Sigmoid colon (tissue), 7 donors: Measurements from ENCODE around the gene TNIK. TPM values are rescaled to one million over a fixed set of nuclear protein-coding genes. Genes with fewer than 3 reads are reported as not detected.

Experiments
- DNase-seq: peaks from one replicate; pipeline ENCODE4 v3.0.0-alpha.2; 2019
- H3K27ac ChIP-seq, 4 donors: fragments of 200-600 bp; sonication (generic); one replicate each; pipeline ENCODE4 v1.5.1; 2016 to 2019; ENCODE audit warnings: mild to moderate bottlenecking in 1 of 4
- H3K27me3 ChIP-seq, 3 donors: fragments of 200-600 bp; sonication (generic); one replicate each; pipeline ENCODE4 v1.5.1; 2019; ENCODE audit warnings: mild to moderate bottlenecking in 1 of 3
- H3K36me3 ChIP-seq, 4 donors: fragments of 200-600 bp; sonication (generic); one replicate each; pipeline ENCODE4 v1.5.1; 2016 to 2019
- H3K4me1 ChIP-seq, 4 donors: fragments of 200-600 bp; sonication (generic); one replicate each; pipeline ENCODE4 v1.5.1; 2017 to 2019
- H3K4me3 ChIP-seq, 4 donors: fragments of 200-600 bp; sonication (generic); one replicate each; pipeline ENCODE4 v1.5.1; 2017 to 2019; ENCODE audit warnings: mild to moderate bottlenecking in 2 of 4, moderate library complexity in 1 of 4
- H3K9me3 ChIP-seq, 4 donors: fragments of 200-600 bp in 3 of 4; sonication (generic) in 3 of 4; one replicate each; pipeline versions ENCODE4 v1.5.1 to v1.6.1; 2013 to 2019
- CTCF ChIP-seq, 4 experiments: fragments of 450-650 bp in 3 of 4; fragments of 200-600 bp in 1 of 4; IDR thresholded peaks; one replicate each; pipeline ENCODE4 v1.5.1; 2016 to 2019; ENCODE audit warnings: antibody characterized with exemption in 4 of 4, mild to moderate bottlenecking in 3 of 4, moderate library complexity in 2 of 4
- EP300 ChIP-seq, 4 donors: sonication (generic); formaldehyde crosslinking; IDR thresholded peaks; one replicate each; pipeline ENCODE4 v1.6.1; 2017; ENCODE audit warnings: antibody characterized with exemption in 4 of 4
- POLR2A ChIP-seq, 2 donors: fragments of 450-650 bp; IDR thresholded peaks; one replicate each; pipeline ENCODE4 v1.6.1; 2016; ENCODE audit warnings: antibody characterized with exemption in 2 of 2, mild to moderate bottlenecking in 2 of 2, moderate library complexity in 2 of 2
- POLR2AphosphoS5 ChIP-seq, 4 donors: sonication (generic); formaldehyde crosslinking; IDR thresholded peaks; one replicate each; pipeline ENCODE4 v1.6.1; 2017; ENCODE audit warnings: antibody characterized with exemption in 4 of 4
- WGBS, 2 donors: extraction: QIAGEN DNeasy Blood & Tissue Kit; methylation state at CpG; one replicate each; pipeline ENCODE4 v1.1.7; 2013; 5-methylcytosine and 5-hydroxymethylcytosine counted together
- intact Hi-C: fragments of 100-400 bp; cut with DNase I; formaldehyde crosslinking; loops from one replicate; pipeline ENCODE4 v1.15.1; 2023
- polyA plus RNA-seq, 3 donors: library from polyadenylated mRNA; stranded (reverse); fragments of 200-250 nt; gene quantifications; one replicate each; pipeline ENCODE4 v1.2.3, GENCODE V29; 2013
- total RNA-seq, 4 donors: library from RNA; depleted of rRNA; stranded (reverse); fragments of >200 nt; gene quantifications; one replicate each; pipeline ENCODE4 v1.1.0, GENCODE V29; 2016
- donor health status: healthy with polysubstance abuse.
- donor health status: Bipolar disorder and iron deficiency.
- donor health status: healthy.

The TNIK gene
- total and polyA plus RNA-seq, 7 donors = 5.4 to 21.3 (median 9.2) TPM

DNA sequence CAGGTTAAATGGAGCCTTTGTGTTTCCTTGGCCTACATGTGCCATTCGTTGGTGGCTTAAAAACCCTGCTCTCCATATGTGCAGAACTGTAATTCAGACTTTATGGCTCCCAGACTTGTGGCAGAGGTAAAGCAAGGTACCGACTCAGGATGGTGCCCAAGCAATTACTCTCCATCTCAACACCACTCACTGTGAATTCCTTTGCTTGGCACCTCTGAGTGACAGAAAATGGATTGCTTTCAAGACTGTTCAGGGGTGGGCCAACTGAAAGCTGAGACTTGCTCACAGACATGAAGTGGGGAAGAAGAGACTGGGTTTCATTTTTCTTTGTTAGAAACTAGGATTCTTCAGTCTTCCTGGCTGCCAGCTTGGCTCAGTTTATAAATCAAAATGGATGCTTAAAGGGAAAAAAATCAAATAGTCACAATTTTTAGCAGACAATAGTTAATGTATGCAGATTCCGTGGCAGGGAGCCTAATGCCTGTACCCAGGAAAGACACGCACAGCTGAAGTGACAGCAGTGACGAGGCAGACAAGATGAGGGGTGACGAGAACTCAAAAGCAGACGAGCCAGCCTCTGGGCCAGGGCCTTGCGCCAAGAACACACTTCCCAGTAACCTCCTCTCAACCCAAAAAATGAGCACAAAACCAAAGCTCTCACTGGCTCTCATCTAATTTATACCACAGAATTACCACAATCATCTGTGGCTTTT, 225.8 kb downstream of the TNIK start:
- no peaks in the 10 kb centered on the region for H3K27me3 ChIP-seq
- peaks cover 0 to 8% (median 4%) of the 10 kb centered on the region in 4 donors for H3K4me1 ChIP-seq
- TF ChIP-seq EP300 (IDR thresholded peaks at IDR 0.05) = no peak
- no peak for TF ChIP-seq CTCF (IDR thresholded peaks at IDR 0.05)
- no peak for TF ChIP-seq POLR2A (IDR thresholded peaks at IDR 0.05)
- TF ChIP-seq POLR2AphosphoS5 (IDR thresholded peaks at IDR 0.05) = no peak
- no peak overlapping the region for H3K27ac ChIP-seq
- H3K9me3 ChIP-seq = no peaks in the 10 kb centered on the region
- 95% methylated on average over 8 of the region's 8 CpGs for WGBS, 2 donors
- H3K4me3 ChIP-seq = no peak overlapping the region
- no peak for DNase-seq
- H3K36me3 ChIP-seq = no peaks in the 10 kb centered on the region
- intact Hi-C loops = no loop called here

GRCh38 chr3:171231361-171231760, 228.8 kb downstream of the TNIK start:
- Histone ChIP-seq H3K4me1 (peaks cover 0 to 8% (median 2%) of the 10 kb centered on the region in 4 donors), H3K27me3 (no peaks in the 10 kb centered on the region), H3K36me3 (no peaks in the 10 kb centered on the region), H3K4me3 (no peak overlapping the region), H3K27ac (no peak overlapping the region), H3K9me3 (no peaks in the 10 kb centered on the region)
- no peak for DNase-seq
- 93 to 96% methylated on average over 4 of the region's 4 CpGs for WGBS, 2 donors
- intact Hi-C loops = no loop called here
- TF ChIP-seq POLR2AphosphoS5 (IDR thresholded peaks at IDR 0.05) = no peak
- no peak for TF ChIP-seq CTCF (IDR thresholded peaks at IDR 0.05)
- no peak for TF ChIP-seq POLR2A (IDR thresholded peaks at IDR 0.05)
- TF ChIP-seq EP300 (IDR thresholded peaks at IDR 0.05) = no peak

GRCh38 chr3:171230865-171231264, 229.3 kb downstream of the TNIK start:
- no peaks in the 10 kb centered on the region for H3K36me3 ChIP-seq
- no peak overlapping the region for H3K4me3 ChIP-seq
- H3K27me3 ChIP-seq = no peaks in the 10 kb centered on the region
- no peak for DNase-seq
- peaks cover 0 to 8% (median 0%) of the 10 kb centered on the region in 4 donors for H3K4me1 ChIP-seq
- intact Hi-C loops = no loop called here
- no peaks in the 10 kb centered on the region for H3K9me3 ChIP-seq
- no peak for TF ChIP-seq CTCF (IDR thresholded peaks at IDR 0.05)
- TF ChIP-seq POLR2A (IDR thresholded peaks at IDR 0.05) = no peak
- no peak overlapping the region for H3K27ac ChIP-seq
- 76 to 79% methylated on average over 4 of the region's 4 CpGs for WGBS, 2 donors

DNA sequence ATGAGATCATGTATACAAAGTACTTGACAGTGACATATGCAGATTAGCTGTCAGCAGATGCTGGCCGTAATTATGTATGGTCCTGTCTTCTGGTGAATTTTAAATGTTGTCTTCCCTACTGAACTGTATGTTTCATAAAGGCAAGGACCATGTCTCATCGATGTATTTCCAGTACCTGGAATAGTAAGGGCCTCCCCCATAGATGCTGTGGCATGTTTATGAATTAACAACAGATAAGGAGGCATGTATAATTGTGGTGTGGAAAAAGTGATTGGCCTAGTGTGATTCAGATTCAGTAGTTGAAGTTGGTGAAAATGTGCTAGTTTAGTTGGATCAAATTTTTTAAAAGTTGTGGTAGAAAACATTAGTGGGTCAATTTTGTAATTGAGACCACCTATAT, 231.0 kb downstream of the TNIK start:
- no peak for TF ChIP-seq CTCF (IDR thresholded peaks at IDR 0.05)
- TF ChIP-seq POLR2A (IDR thresholded peaks at IDR 0.05) = no peak
- no peak for TF ChIP-seq EP300 (IDR thresholded peaks at IDR 0.05)
- TF ChIP-seq POLR2AphosphoS5 (IDR thresholded peaks at IDR 0.05) = no peak
- no peaks in the 10 kb centered on the region for H3K9me3 ChIP-seq
- H3K27ac ChIP-seq = no peak overlapping the region
- no peak for DNase-seq
- no peaks in the 10 kb centered on the region for H3K36me3 ChIP-seq
- H3K4me3 ChIP-seq = no peak overlapping the region
- H3K4me1 ChIP-seq = peaks cover 0 to 8% (median 0%) of the 10 kb centered on the region in 4 donors
- WGBS, 2 donors = 88 to 89% methylated on average over 2 of the region's 2 CpGs
- H3K27me3 ChIP-seq = peaks cover 0 to 2% (median 0%) of the 10 kb centered on the region in 3 donors
- intact Hi-C loops = no loop called here

GRCh38 chr3:171228240-171228639, 232.0 kb downstream of the TNIK start:
- no peak for DNase-seq
- H3K4me1 ChIP-seq = peaks cover 0 to 11% (median 0%) of the 10 kb centered on the region in 4 donors

More at GRCh38 chr3:171228240-171228639, 232.0 kb downstream of the TNIK start:
- WGBS, 2 donors = 60 to 69% methylated on average over 4 of the region's 4 CpGs
- intact Hi-C loops = no loop called here
- H3K9me3 ChIP-seq = no peaks in the 10 kb centered on the region
- peaks cover 0 to 2% (median 0%) of the 10 kb centered on the region in 3 donors for H3K27me3 ChIP-seq
- no peak for TF ChIP-seq POLR2A (IDR thresholded peaks at IDR 0.05)
- no peak for TF ChIP-seq CTCF (IDR thresholded peaks at IDR 0.05)
- TF ChIP-seq POLR2AphosphoS5 (IDR thresholded peaks at IDR 0.05) = no peak
- TF ChIP-seq EP300 (IDR thresholded peaks at IDR 0.05) = no peak
- H3K27ac ChIP-seq = no peak overlapping the region
- no peak overlapping the region for H3K4me3 ChIP-seq
- H3K36me3 ChIP-seq = no peaks in the 10 kb centered on the region
